Astrocyte of the cerebellum (primary cell): ENCODE results near the gene FARSB.

ENCODE experiments used
- DNase-seq: peaks from one replicate; pipeline ENCODE4 v3.0.0-alpha.2; 2011; ENCODE audit warnings: low read depth
- H3K4me3 ChIP-seq: 2 replicates; pipeline ENCODE4 v1.5.1; 2011; ENCODE audit warnings: mild to moderate bottlenecking, low read depth, low read length, moderate library complexity
- CTCF ChIP-seq: IDR thresholded peaks from 2 replicates; pipeline ENCODE4 v1.5.1; 2012; ENCODE audit warnings: low read length, low read depth, moderate library complexity, mild to moderate bottlenecking; ENCODE audit errors: missing control alignments
- in situ Hi-C: cut with HindIII; loops from 2 replicates; pipeline ENCODE4 v1.10.0; 2017; ENCODE audit warnings: low sequenced_read_pairs

Gene FARSB

GRCh38 chr2:222655787-222656525 lies at the start of gene FARSB:
Gene FARSB (minus strand): TSS chr2:222656092. CDS start chr2:222656073, 19 bp downstream.
- in situ Hi-C loops, result no loop called here
- H3K4me3 ChIP-seq, result peak within 1 kb of the TSS; percentile 99
- DNase-seq, result peak; percentile 91
- no peak for TF ChIP-seq CTCF

GRCh38 chr2:222703886-222704285 lies 48.0 kb upstream of the FARSB start:
- no peak for TF ChIP-seq CTCF
- H3K4me3 ChIP-seq, result no peak overlapping the region
- no peak for DNase-seq
- in situ Hi-C loops, result no loop called here

- H3K4me3 ChIP-seq, result no peak overlapping the region
- DNase-seq, result no peak
- in situ Hi-C loops, result no loop called here
- no peak for TF ChIP-seq CTCF
These were observed 47.2 kb upstream of the FARSB start for GRCh38 chr2:222703091-222703490.

GRCh38 chr2:222701721-222702131 lies 45.8 kb upstream of the FARSB start:
- no peak for DNase-seq
- no peak overlapping the region for H3K4me3 ChIP-seq
- in situ Hi-C loops, result no loop called here
- TF ChIP-seq CTCF, result no peak

GRCh38 chr2:222701233-222701632 lies 45.3 kb upstream of the FARSB start:
- no peak for DNase-seq
- in situ Hi-C loops, result no loop called here
- TF ChIP-seq CTCF, result no peak
- no peak overlapping the region for H3K4me3 ChIP-seq

GRCh38 chr2:222698276-222698675 lies 42.4 kb upstream of the FARSB start:
- no peak for TF ChIP-seq CTCF
- in situ Hi-C loops, result no loop called here

More at GRCh38 chr2:222698276-222698675, 42.4 kb upstream of the FARSB start:
- DNase-seq, result no peak
- H3K4me3 ChIP-seq, result no peak overlapping the region
